Posterior vena cava (tissue), 2 donors: Measurements from ENCODE around the gene DISP1. TPM values are rescaled to one million over a fixed set of nuclear protein-coding genes. Genes with fewer than 3 reads are reported as not detected.
A peak's percentile ranks its signal among the peaks of the same experiment; 100 is the strongest.

Source experiments
- DNase-seq: peaks from one replicate; pipeline ENCODE4 v3.0.0-alpha.2; 2020; ENCODE audit warnings: low spot score
- intact Hi-C, 2 donors: fragments of 100-400 bp; cut with DNase I; formaldehyde crosslinking; loops; one replicate each; pipeline versions ENCODE4 v1.14.1 to v1.14.2; 2022 to 2023
- long read RNA-seq, 2 donors: library from polyadenylated mRNA; unstranded; transcript quantifications; one replicate each; pipeline ENCODE4 v2.0.0, GENCODE V29; 2020 to 2021
- total RNA-seq, 2 donors: library from RNA; stranded (reverse); fragmentation: NEBNext Ultra II Directional; extraction: Animal tissue kit (Norgen Biotek cat#: 25700); gene quantifications; one replicate each; pipeline ENCODE4 v1.2.1, GENCODE V29; 2021
- donor health status: DM: yes; HTN: yes; CAD: no.
- donor health status: DM: yes; HTN: yes; CAD: no.

The DISP1 gene
- 1 to 10 TPM; 8.0 to 8.8 TPM for total RNA-seq
- long read RNA-seq, donor 1, partial matches to known transcripts = 0 of 6 reads
- long read RNA-seq, donor 1, other reads (novel, unspliced or antisense) = 6 of 6 reads
- long read RNA-seq, donor 2, partial matches to known transcripts = 1 of 5 reads
- long read RNA-seq, donor 2, other reads (novel, unspliced or antisense) = 4 of 5 reads

GRCh38 chr1:222814536-222815439 lies at the start of gene DISP1:
TSS of gene DISP1 (plus strand) at chr1:222815039. CDS start at chr1:222942824, 127,785 bp downstream.
- intact Hi-C loops = no loop called here
- DNase-seq = peak; percentile 94

- intact Hi-C loops = no loop called here
- DNase-seq = no peak
These were observed 47.7 kb upstream of the DISP1 start for GRCh38 chr1:222767152-222767571.

GRCh38 chr1:222768592-222768991 lies 46.2 kb upstream of the DISP1 start:
- intact Hi-C loops = no loop called here
- no peak for DNase-seq

- DNase-seq = no peak
- intact Hi-C loops = no loop called here
These were observed 45.7 kb upstream of the DISP1 start for GRCh38 chr1:222769181-222769580.

GRCh38 chr1:222769971-222770620 lies 44.7 kb upstream of the DISP1 start:
- no peak for DNase-seq

GRCh38 chr1:222772996-222773379 lies 41.9 kb upstream of the DISP1 start:
- intact Hi-C loops = no loop called here

More at GRCh38 chr1:222769971-222770620, 44.7 kb upstream of the DISP1 start:
- intact Hi-C loops = no loop called here

GRCh38 chr1:222777463-222777862 lies 37.4 kb upstream of the DISP1 start:
- intact Hi-C loops = no loop called here
- no peak for DNase-seq

More at GRCh38 chr1:222772996-222773379, 41.9 kb upstream of the DISP1 start:
- no peak for DNase-seq

GRCh38 chr1:222777977-222778376 lies 36.9 kb upstream of the DISP1 start:
- no peak for DNase-seq
- intact Hi-C loops = no loop called here

- DNase-seq = no peak
- intact Hi-C loops = no loop called here
These were observed 33.6 kb upstream of the DISP1 start for GRCh38 chr1:222781251-222781650.

GRCh38 chr1:222783051-222783450 lies 31.8 kb upstream of the DISP1 start:
- DNase-seq = no peak

GRCh38 chr1:222784371-222784770 lies 30.5 kb upstream of the DISP1 start:
- intact Hi-C loops = no loop called here
- no peak for DNase-seq

More at GRCh38 chr1:222783051-222783450, 31.8 kb upstream of the DISP1 start:
- intact Hi-C loops = no loop called here

- intact Hi-C loops = no loop called here
- DNase-seq = no peak
These were observed 29.9 kb upstream of the DISP1 start for GRCh38 chr1:222784916-222785315.

GRCh38 chr1:222785529-222785928 lies 29.3 kb upstream of the DISP1 start:
- no peak for DNase-seq
- intact Hi-C loops = no loop called here

- DNase-seq = no peak
- intact Hi-C loops = no loop called here
These were observed 28.7 kb upstream of the DISP1 start for GRCh38 chr1:222786121-222786520.

GRCh38 chr1:222787729-222788128 lies 27.1 kb upstream of the DISP1 start:
- intact Hi-C loops = no loop called here

GRCh38 chr1:222788402-222789156 lies 26.3 kb upstream of the DISP1 start:
- intact Hi-C loops = no loop called here
- no peak for DNase-seq

More at GRCh38 chr1:222787729-222788128, 27.1 kb upstream of the DISP1 start:
- DNase-seq = no peak

- no peak for DNase-seq
- intact Hi-C loops = loop anchor here (5.0 to 10.0 kb wide), 2 partner anchors 297 to 905 kb away; no protein-coding TSS in a partner anchor
These were observed 24.7 kb upstream of the DISP1 start for GRCh38 chr1:222790115-222790514.

GRCh38 chr1:222790520-222790919 lies 24.3 kb upstream of the DISP1 start:
- no peak for DNase-seq
- intact Hi-C loops = loop anchor here (5.0 to 10.0 kb wide), 2 partner anchors 297 to 904 kb away; no protein-coding TSS in a partner anchor
